ENCODE measurements around the gene NMNAT3. TPM values are rescaled to one million over a fixed set of nuclear protein-coding genes. Genes with fewer than 3 reads are reported as not detected.
A peak's percentile ranks its signal among the peaks of the same experiment; 100 is the strongest.

Gene NMNAT3
- total RNA-seq, 2 experiments from 2014 or later: 0.15 TPM; not detected in 1

- ChIA-PET CTCF (ENCODE audit: unreplicated experiment) (no interaction called here), POLR2A (no interaction called here)
- TF ChIP-seq CTCF (conservative IDR thresholded peaks at IDR 0.05; ENCODE audit: low read length) (no peak), EZH2phosphoT487 (IDR thresholded peaks at IDR 0.05; ENCODE audit: borderline replicate concordance, low read depth, low read length) (no peak)
- BruUV-seq (replicated peaks): no TSS peak
- no peak for DNase-seq (ENCODE audit: low spot score)
- no peak overlapping the region for H2AFZ ChIP-seq (ENCODE audit: low read length)
- no peaks in the 10 kb centered on the region for H3K79me2 ChIP-seq (ENCODE audit: insufficient read depth, low read depth, low read length)
- H3K36me3 ChIP-seq (ENCODE audit: insufficient read depth, low read length): no peaks in the 10 kb centered on the region
- no peaks in the 10 kb centered on the region for H4K20me1 ChIP-seq (ENCODE audit: insufficient read depth, low read length)
- no peak overlapping the region for H3K4me3 ChIP-seq (ENCODE audit: low read depth, low read length, poor library complexity, severe bottlenecking)
- no peaks in the 10 kb centered on the region for H3K4me1 ChIP-seq (ENCODE audit: insufficient read depth, low read length, poor library complexity, severe bottlenecking)
- no peaks in the 10 kb centered on the region for H3K9me2 ChIP-seq (ENCODE audit: insufficient read depth, low read length)
- H3K9me3 ChIP-seq (ENCODE audit: low read length): no peaks in the 10 kb centered on the region
- intact Hi-C loops (cut with micrococcal nuclease; ENCODE audit: unreplicated experiment): no loop called here
- H3K27ac ChIP-seq (ENCODE audit: low read depth, low read length, poor library complexity, severe bottlenecking): no peak overlapping the region
- H3K4me2 ChIP-seq (ENCODE audit: low read length): no peak overlapping the region
Measured at GRCh38 chr3:139572847-139573672, 104.7 kb downstream of the NMNAT3 start.

GRCh38 chr3:139571711-139572110, 106.1 kb downstream of the NMNAT3 start:
- Histone ChIP-seq H3K9me2 (ENCODE audit: insufficient read depth, low read length) (no peaks in the 10 kb centered on the region), H3K27ac (ENCODE audit: low read depth, low read length, poor library complexity, severe bottlenecking) (no peak overlapping the region), H3K4me2 (ENCODE audit: low read length) (no peak overlapping the region), H3K36me3 (ENCODE audit: insufficient read depth, low read length) (no peaks in the 10 kb centered on the region), H3K79me2 (ENCODE audit: insufficient read depth, low read depth, low read length) (no peaks in the 10 kb centered on the region), H2AFZ (ENCODE audit: low read length) (no peak overlapping the region), H4K20me1 (ENCODE audit: insufficient read depth, low read length) (no peaks in the 10 kb centered on the region), H3K9me3 (ENCODE audit: low read length) (no peaks in the 10 kb centered on the region), H3K4me3 (ENCODE audit: low read depth, low read length, poor library complexity, severe bottlenecking) (no peak overlapping the region), H3K4me1 (ENCODE audit: insufficient read depth, low read length, poor library complexity, severe bottlenecking) (no peaks in the 10 kb centered on the region)
- no peak for DNase-seq (ENCODE audit: low spot score)
- POLR2A ChIA-PET: no interaction called here
- TF ChIP-seq CTCF (conservative IDR thresholded peaks at IDR 0.05; ENCODE audit: low read length) (no peak), EZH2phosphoT487 (IDR thresholded peaks at IDR 0.05; ENCODE audit: borderline replicate concordance, low read depth, low read length) (no peak)
- CTCF ChIA-PET (ENCODE audit: unreplicated experiment): no interaction called here
- intact Hi-C loops (cut with micrococcal nuclease; ENCODE audit: unreplicated experiment): no loop called here
- no TSS peak for BruUV-seq (replicated peaks)

- BruUV-seq (replicated peaks): no TSS peak
- no peaks in the 10 kb centered on the region for H3K36me3 ChIP-seq (ENCODE audit: insufficient read depth, low read length)
- H3K4me2 ChIP-seq (ENCODE audit: low read length): no peak overlapping the region
- no peaks in the 10 kb centered on the region for H3K79me2 ChIP-seq (ENCODE audit: insufficient read depth, low read depth, low read length)
- no peak overlapping the region for H3K4me3 ChIP-seq (ENCODE audit: low read depth, low read length, poor library complexity, severe bottlenecking)
- H3K9me3 ChIP-seq (ENCODE audit: low read length): no peaks in the 10 kb centered on the region
- POLR2A ChIA-PET: no interaction called here
- no peaks in the 10 kb centered on the region for H3K4me1 ChIP-seq (ENCODE audit: insufficient read depth, low read length, poor library complexity, severe bottlenecking)
- CTCF ChIA-PET (ENCODE audit: unreplicated experiment): no interaction called here
- intact Hi-C loops (cut with micrococcal nuclease; ENCODE audit: unreplicated experiment): no loop called here
- no peaks in the 10 kb centered on the region for H4K20me1 ChIP-seq (ENCODE audit: insufficient read depth, low read length)
- TF ChIP-seq EZH2phosphoT487 (IDR thresholded peaks at IDR 0.05; ENCODE audit: borderline replicate concordance, low read depth, low read length): no peak
- peak; percentile 34; the same call in 1 of the 2 replicates for TF ChIP-seq CTCF (conservative IDR thresholded peaks at IDR 0.05; ENCODE audit: low read length)
- H2AFZ ChIP-seq (ENCODE audit: low read length): no peak overlapping the region
- DNase-seq (ENCODE audit: low spot score): no peak
- H3K9me2 ChIP-seq (ENCODE audit: insufficient read depth, low read length): no peaks in the 10 kb centered on the region
- no peak overlapping the region for H3K27ac ChIP-seq (ENCODE audit: low read depth, low read length, poor library complexity, severe bottlenecking)
Measured at GRCh38 chr3:139564294-139564861, 113.4 kb downstream of the NMNAT3 start.
